Ishikawa (cell line): ENCODE results near the gene TRAPPC3L.

ENCODE experiments used
- CREB1 ChIP-seq: IDR thresholded peaks from 2 replicates; pipeline ENCODE4 v1.6.1; 2012; ENCODE audit warnings: low read depth
- EP300 ChIP-seq: IDR thresholded peaks from 2 replicates; pipeline ENCODE4 v1.6.1; 2012; ENCODE audit warnings: borderline replicate concordance
- TAF1 ChIP-seq: IDR thresholded peaks from 2 replicates; pipeline ENCODE4 v1.6.1; 2012; ENCODE audit warnings: low read depth, mild to moderate bottlenecking
- YY1 ChIP-seq: IDR thresholded peaks from 2 replicates; pipeline ENCODE4 v1.6.1; 2012; ENCODE audit warnings: low read depth

DNA sequence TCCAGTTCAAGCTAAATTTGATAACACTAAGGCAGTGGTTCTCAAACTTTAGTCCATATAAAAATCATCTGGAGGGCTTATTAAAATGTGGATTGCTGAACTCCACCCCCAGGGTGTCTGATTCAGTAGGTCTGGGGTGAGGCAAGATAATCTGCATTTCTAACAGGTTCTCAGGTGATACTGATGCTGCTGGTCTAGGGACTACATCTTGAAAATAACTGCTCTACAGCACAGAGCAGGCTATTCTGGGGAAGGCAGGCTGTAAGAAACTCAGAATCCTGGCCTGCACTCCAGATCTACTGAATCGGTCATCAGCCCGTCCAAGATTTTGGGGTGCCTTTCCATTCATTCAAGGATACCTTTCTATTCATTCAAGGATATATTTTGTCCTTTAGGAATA, 22.6 kb downstream of the TRAPPC3L start:
- TF ChIP-seq TAF1 (no peak), CREB1 (no peak), YY1 (no peak), EP300 (no peak)
